A673 (cell line): ENCODE data around the gene SHQ1. TPM values are rescaled to one million over a fixed set of nuclear protein-coding genes. Genes with fewer than 3 reads are reported as not detected.
A peak's percentile ranks its signal among the peaks of the same experiment; 100 is the strongest.

ENCODE experiments used
- BruUV-seq: library from RNA; stranded (reverse); fragments of 400-500 nt; replicated peaks from 2 replicates; lab custom pipeline; 2021; lab: Mats Ljungman, UMichigan
- CTCF ChIA-PET: fragments of 300-600 bp; sonication (Branson Sonifier 250); formaldehyde crosslinking; loops from one replicate; lab custom pipeline; 2022; ENCODE audit warnings: antibody characterized with exemption; lab: Charles Lee
- POLR2A ChIA-PET: fragments of 300-600 bp; sonication (Branson Sonifier 250); formaldehyde crosslinking; loops from one replicate; lab custom pipeline; 2022; ENCODE audit warnings: antibody characterized with exemption; ENCODE audit not compliant: low non-redundant PET; lab: Charles Lee
- DNase-seq: peaks from one replicate; pipeline ENCODE4 v3.0.0-alpha.2; 2015; ENCODE audit warnings: low spot score
- H3K27ac ChIP-seq: fragments of 200-600 bp; sonication (generic); 2 replicates; pipeline ENCODE4 v1.5.1; 2016; ENCODE audit warnings: mixed run types, low read depth, mild to moderate bottlenecking, mixed read lengths, antibody characterized with exemption, low read length; ENCODE audit not compliant: poor library complexity, severe bottlenecking
- H3K27me3 ChIP-seq: fragments of 200-600 bp; sonication (generic); replicated peaks from 2 replicates; pipeline ENCODE4 v1.6.1; 2017; ENCODE audit warnings: mixed run types, low read depth, mild to moderate bottlenecking, mixed read lengths, antibody characterized with exemption, low read length; ENCODE audit not compliant: insufficient read depth, poor library complexity
- H3K36me3 ChIP-seq: fragments of 200-600 bp; sonication (generic); 2 replicates; pipeline ENCODE4 v1.6.1; 2016; ENCODE audit warnings: mixed run types, mild to moderate bottlenecking, mixed read lengths, antibody characterized with exemption, low read length; ENCODE audit not compliant: insufficient read depth, poor library complexity, severe bottlenecking
- H3K4me1 ChIP-seq: fragments of 200-600 bp; sonication (generic); 2 replicates; pipeline ENCODE4 v1.6.1; 2017; ENCODE audit warnings: mixed run types, mild to moderate bottlenecking, mixed read lengths, antibody characterized with exemption, low read length; ENCODE audit not compliant: insufficient read depth, poor library complexity, severe bottlenecking
- H3K4me3 ChIP-seq: fragments of 200-600 bp; sonication (generic); 2 replicates; pipeline ENCODE4 v1.5.1; 2016; ENCODE audit warnings: low read depth, mixed run types, mild to moderate bottlenecking, mixed read lengths, low read length; ENCODE audit not compliant: poor library complexity, severe bottlenecking
- H3K9me3 ChIP-seq: fragments of 200-600 bp; sonication (generic); 2 replicates; pipeline ENCODE4 v1.6.1; 2016; ENCODE audit warnings: mixed run types, low read depth, mild to moderate bottlenecking, mixed read lengths, antibody characterized with exemption, low read length; ENCODE audit not compliant: poor library complexity, severe bottlenecking
- EZH2 ChIP-seq: fragments of 200-600 bp; sonication (generic); IDR thresholded peaks from 2 replicates; pipeline ENCODE4 v1.6.1; 2017; ENCODE audit warnings: borderline replicate concordance, low read depth, mild to moderate bottlenecking, mixed read lengths, antibody characterized with exemption, low read length; ENCODE audit not compliant: poor library complexity, severe bottlenecking
- intact Hi-C: fragments of 100-400 bp; cut with micrococcal nuclease; formaldehyde crosslinking; loops from one replicate; pipeline ENCODE4 v1.10.0; 2022; ENCODE audit not compliant: unreplicated experiment
- total RNA-seq: library from RNA; stranded (reverse); gene quantifications from 2 replicates; pipeline ENCODE4 v1.2.3, GENCODE V29; 2021
- TF ChIP-seq, protein P1 (sequence below): fragments of 300-800, 200-600 bp; sonication (generic); conservative IDR thresholded peaks from 2 replicates; pipeline ENCODE4 v1.5.1; 2017; ENCODE audit warnings: low read depth, mild to moderate bottlenecking, antibody characterized with exemption, low read length, moderate library complexity, mixed read lengths

SHQ1 gene
- total RNA-seq, 1 experiment from 2014 or later: 24.3 TPM

DNA sequence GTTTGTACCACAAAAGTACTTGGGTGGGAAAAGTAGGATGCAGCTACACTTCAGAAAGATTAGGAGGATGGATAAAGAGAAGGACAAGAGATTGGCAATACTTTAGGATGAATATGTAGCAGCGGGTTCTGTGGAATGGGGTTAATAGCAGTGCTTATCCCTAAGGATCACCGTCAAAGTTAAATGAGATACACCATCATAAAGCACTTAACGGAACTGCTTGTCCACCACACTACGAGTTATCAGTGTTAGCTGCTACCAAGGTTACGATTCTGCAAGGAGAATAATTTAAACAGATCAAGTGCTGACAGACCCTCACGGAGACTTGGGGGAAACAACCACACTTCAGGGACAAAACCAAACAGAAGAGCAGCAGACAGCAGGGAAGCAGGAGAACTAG lies 963 bp downstream of the SHQ1 start:
- BruUV-seq: no TSS peak
- Histone ChIP-seq H3K4me1 (no peaks in the 10 kb centered on the region), H3K27me3 (no peaks in the 10 kb centered on the region), H3K36me3 (no peaks in the 10 kb centered on the region), H3K9me3 (no peaks in the 10 kb centered on the region), H3K27ac (no peak overlapping the region), H3K4me3 (peak overlapping the region; percentile 67)
- CTCF ChIA-PET: no interaction called here
- no peak for TF ChIP-seq EZH2
- TF ChIP-seq, protein P1, sequence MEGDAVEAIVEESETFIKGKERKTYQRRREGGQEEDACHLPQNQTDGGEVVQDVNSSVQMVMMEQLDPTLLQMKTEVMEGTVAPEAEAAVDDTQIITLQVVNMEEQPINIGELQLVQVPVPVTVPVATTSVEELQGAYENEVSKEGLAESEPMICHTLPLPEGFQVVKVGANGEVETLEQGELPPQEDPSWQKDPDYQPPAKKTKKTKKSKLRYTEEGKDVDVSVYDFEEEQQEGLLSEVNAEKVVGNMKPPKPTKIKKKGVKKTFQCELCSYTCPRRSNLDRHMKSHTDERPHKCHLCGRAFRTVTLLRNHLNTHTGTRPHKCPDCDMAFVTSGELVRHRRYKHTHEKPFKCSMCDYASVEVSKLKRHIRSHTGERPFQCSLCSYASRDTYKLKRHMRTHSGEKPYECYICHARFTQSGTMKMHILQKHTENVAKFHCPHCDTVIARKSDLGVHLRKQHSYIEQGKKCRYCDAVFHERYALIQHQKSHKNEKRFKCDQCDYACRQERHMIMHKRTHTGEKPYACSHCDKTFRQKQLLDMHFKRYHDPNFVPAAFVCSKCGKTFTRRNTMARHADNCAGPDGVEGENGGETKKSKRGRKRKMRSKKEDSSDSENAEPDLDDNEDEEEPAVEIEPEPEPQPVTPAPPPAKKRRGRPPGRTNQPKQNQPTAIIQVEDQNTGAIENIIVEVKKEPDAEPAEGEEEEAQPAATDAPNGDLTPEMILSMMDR: no peak
- POLR2A ChIA-PET: no interaction called here
- intact Hi-C loops: loop anchor here (5.0 kb wide), 2 partner anchors 40 to 245 kb away; partner anchors contain the start of gene GXYLT2
- DNase-seq: no peak

DNA sequence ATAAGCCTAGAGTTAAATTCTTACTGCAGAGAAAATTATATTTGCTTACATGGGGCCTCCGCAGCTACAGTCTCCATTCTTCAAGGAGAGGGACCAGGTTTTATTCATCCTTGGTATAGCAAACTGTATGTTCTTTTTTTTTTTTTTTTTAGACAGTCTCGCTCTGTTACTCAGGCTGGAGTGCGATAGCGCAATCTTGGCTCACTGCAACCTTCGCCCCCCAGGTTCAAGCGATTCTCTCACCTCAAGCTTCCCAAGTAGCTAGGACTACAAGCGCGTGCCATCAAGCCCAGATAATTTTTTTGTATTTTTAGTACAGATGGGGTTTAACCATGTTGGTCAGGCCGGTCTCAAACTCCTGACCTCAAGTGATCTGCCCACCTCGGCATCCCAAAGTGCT lies 2.1 kb downstream of the SHQ1 start:
- Histone ChIP-seq H3K4me3 (no peak overlapping the region), H3K4me1 (no peaks in the 10 kb centered on the region), H3K9me3 (no peaks in the 10 kb centered on the region), H3K36me3 (no peaks in the 10 kb centered on the region), H3K27me3 (no peaks in the 10 kb centered on the region), H3K27ac (no peak overlapping the region)
- DNase-seq: no peak
- TF ChIP-seq, protein P1: no peak
- no peak for TF ChIP-seq EZH2
- intact Hi-C loops: loop anchor here (5.0 kb wide), 2 partner anchors 41 to 246 kb away; partner anchors contain the start of gene GXYLT2
- no TSS peak for BruUV-seq
- ChIA-PET POLR2A (no interaction called here), CTCF (no interaction called here)

DNA sequence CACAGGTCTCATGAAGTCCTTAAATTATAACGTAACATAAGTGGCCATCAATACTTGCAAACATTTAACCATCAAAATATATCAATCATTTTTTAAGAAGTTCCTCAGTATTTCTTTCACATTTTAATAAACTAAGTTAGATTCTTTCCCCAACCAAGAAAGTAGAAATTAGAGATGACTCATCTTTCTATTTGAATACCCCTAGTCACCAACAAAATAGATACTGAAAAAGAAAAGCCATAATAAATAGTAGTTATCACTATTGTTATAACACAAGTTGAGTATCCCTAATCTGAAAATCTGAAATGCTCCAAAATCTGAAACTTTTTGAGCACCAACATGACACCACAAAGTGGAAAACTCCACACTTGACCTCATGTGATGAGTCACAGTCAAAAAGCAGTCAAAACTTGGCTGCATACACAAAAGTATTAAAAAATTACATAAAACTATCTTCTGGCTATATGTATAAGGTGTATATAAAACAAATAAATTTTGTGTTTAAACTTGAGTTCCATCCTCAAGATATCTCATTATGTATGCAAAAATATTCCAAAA lies 3.7 kb downstream of the SHQ1 start:
- ChIA-PET CTCF (no interaction called here), POLR2A (no interaction called here)
- Histone ChIP-seq H3K27me3 (no peaks in the 10 kb centered on the region), H3K4me3 (no peak overlapping the region), H3K9me3 (no peaks in the 10 kb centered on the region), H3K36me3 (no peaks in the 10 kb centered on the region), H3K27ac (no peak overlapping the region), H3K4me1 (no peaks in the 10 kb centered on the region)
- BruUV-seq: no TSS peak
- TF ChIP-seq, protein P1: no peak
- TF ChIP-seq EZH2: no peak
- intact Hi-C loops: no loop called here
- no peak for DNase-seq
